Heart left ventricle (tissue), 13 donors: Measurements from ENCODE around the gene CPLANE1.

ENCODE experiments used
- CTCF ChIP-seq, 12 donors: fragments of 200-600 bp; sonication (generic) in 4 of 12; IDR thresholded peaks; one replicate each; pipeline versions ENCODE4 v1.5.0 to v1.8.0; 2018 to 2022; ENCODE audit warnings: antibody characterized with exemption in 12 of 12, mild to moderate bottlenecking in 5 of 12
- POLR2A ChIP-seq, 2 donors: fragments of 450-650 bp; IDR thresholded peaks; one replicate each; pipeline ENCODE4 v1.6.1; 2017; ENCODE audit warnings: antibody characterized with exemption in 2 of 2, mild to moderate bottlenecking in 2 of 2, moderate library complexity in 2 of 2
- donor health status: ischemic (EF 13 %, LVEDD 7.1; RV severe dilation, severe dysfunction).
- donor health status: DM: no; HTN: yes; CAD: no.
- donor health status: DM: no; HTN: no; CAD: no.
- donor health status: ischemic (EF 25% LVEDD 6.9; RV normal size, moderate dysfunction).
- donor health status: ischemic (EF 25% LVEDD 5.7; RV mildly dilated, moderate dysfunction).
- donor health status: ischemic (EF 35%, LVEDD 5.7; RV mildly dilated, moderate dysfunction).
- donor health status: nonischemic (EF 11% LVEDD 7.7; RV severe dilation, severe dysfunction).
- donor health status: DM: yes; HTN: yes; CAD: no.
- donor health status: PGD.
- donor health status: ischemic (EF 29% LVEDD 5.4; RV normal size, mild dysfunction).
- donor health status: nonischemic (EF 23%, LVEDD 6.1; RV moderate dilation, normal function).

- TF ChIP-seq CTCF (IDR thresholded peaks at IDR 0.05) (no peak), POLR2A (IDR thresholded peaks at IDR 0.05) (no peak)
These were observed 145.9 kb downstream of the CPLANE1 start for GRCh38 chr5:37103302-37103701.
